ENCODE results near the gene NAALADL1.

DNA sequence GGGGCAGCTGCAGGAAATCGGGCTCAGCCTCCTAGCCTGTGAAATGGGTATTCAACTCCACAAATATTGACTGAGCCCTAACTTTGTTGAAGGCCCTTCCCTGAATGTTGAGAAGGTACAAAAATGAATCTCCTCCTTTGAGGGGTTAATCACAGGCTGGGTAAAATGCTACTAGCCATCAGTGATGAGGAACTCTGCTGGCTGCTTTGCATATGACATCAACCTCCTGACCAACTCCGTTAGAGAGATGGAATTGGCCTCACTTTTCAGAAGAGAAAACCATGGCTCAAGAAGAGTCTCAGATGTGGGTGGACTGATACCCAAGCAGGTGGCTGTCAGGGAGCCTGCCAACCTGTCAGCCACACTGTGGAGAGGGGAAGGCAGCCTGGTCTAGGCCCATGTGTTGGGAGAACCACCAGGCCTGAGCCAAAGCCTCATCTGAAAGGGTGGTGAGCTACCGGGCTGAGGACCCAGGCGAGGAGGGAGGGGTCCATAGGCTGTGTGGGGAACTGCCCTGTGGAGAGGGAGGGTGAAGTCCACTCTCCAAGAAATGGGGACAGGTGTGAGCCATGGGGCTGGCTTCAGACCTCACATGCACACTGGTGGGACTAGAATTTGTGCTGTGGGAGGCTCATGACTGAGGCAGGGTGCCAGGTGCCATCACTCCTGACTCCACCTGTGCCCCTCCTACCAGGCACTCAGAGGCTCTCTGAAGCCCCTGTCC lies 13.7 kb upstream of the NAALADL1 start:
- no peak for TF ChIP-seq ZFP30 (CRISPR knock-in tag; IDR thresholded peaks at IDR 0.05)
- no peak for TF ChIP-seq PATZ1 (CRISPR knock-in tag; IDR thresholded peaks at IDR 0.05; ENCODE audit: borderline replicate concordance)
- no peak for TF ChIP-seq POU6F1 (CRISPR knock-in tag; IDR thresholded peaks at IDR 0.05; ENCODE audit: borderline replicate concordance, low read depth)
- TF ChIP-seq ZFP3 (CRISPR knock-in tag; IDR thresholded peaks at IDR 0.05), result no peak
- no peak for TF ChIP-seq OSR1 (CRISPR knock-in tag; IDR thresholded peaks at IDR 0.05)
- TF ChIP-seq ZC3H10 (CRISPR knock-in tag; IDR thresholded peaks at IDR 0.05), result no peak
- TF ChIP-seq ZNF8 (CRISPR knock-in tag; IDR thresholded peaks at IDR 0.05), result no peak
- TF ChIP-seq SNAI2 (CRISPR knock-in tag; IDR thresholded peaks at IDR 0.05), result no peak
- no peak for TF ChIP-seq RARB (CRISPR knock-in tag; IDR thresholded peaks at IDR 0.05)
- TF ChIP-seq ARNTL (CRISPR knock-in tag; IDR thresholded peaks at IDR 0.05; ENCODE audit: borderline replicate concordance, low read depth), result no peak
- TF ChIP-seq, protein P1, sequence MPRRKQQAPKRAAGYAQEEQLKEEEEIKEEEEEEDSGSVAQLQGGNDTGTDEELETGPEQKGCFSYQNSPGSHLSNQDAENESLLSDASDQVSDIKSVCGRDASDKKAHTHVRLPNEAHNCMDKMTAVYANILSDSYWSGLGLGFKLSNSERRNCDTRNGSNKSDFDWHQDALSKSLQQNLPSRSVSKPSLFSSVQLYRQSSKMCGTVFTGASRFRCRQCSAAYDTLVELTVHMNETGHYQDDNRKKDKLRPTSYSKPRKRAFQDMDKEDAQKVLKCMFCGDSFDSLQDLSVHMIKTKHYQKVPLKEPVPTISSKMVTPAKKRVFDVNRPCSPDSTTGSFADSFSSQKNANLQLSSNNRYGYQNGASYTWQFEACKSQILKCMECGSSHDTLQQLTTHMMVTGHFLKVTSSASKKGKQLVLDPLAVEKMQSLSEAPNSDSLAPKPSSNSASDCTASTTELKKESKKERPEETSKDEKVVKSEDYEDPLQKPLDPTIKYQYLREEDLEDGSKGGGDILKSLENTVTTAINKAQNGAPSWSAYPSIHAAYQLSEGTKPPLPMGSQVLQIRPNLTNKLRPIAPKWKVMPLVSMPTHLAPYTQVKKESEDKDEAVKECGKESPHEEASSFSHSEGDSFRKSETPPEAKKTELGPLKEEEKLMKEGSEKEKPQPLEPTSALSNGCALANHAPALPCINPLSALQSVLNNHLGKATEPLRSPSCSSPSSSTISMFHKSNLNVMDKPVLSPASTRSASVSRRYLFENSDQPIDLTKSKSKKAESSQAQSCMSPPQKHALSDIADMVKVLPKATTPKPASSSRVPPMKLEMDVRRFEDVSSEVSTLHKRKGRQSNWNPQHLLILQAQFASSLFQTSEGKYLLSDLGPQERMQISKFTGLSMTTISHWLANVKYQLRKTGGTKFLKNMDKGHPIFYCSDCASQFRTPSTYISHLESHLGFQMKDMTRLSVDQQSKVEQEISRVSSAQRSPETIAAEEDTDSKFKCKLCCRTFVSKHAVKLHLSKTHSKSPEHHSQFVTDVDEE (CRISPR knock-in tag; IDR thresholded peaks at IDR 0.05), result no peak
- no peak for TF ChIP-seq PPARA (CRISPR knock-in tag; IDR thresholded peaks at IDR 0.05; ENCODE audit: borderline replicate concordance)
- no peak for TF ChIP-seq CREB5 (CRISPR knock-in tag; IDR thresholded peaks at IDR 0.05; ENCODE audit: low read depth)
